Bronchial epithelial cell (primary cell): Measurements from ENCODE around the gene PRMT1. TPM values are rescaled to one million over a fixed set of nuclear protein-coding genes. Genes with fewer than 3 reads are reported as not detected.
A peak's percentile ranks its signal among the peaks of the same experiment; 100 is the strongest.

Experiments used
- DNase-seq: peaks from one replicate; pipeline ENCODE4 v3.0.0-alpha.2; 2010; ENCODE audit warnings: low read depth
- FAIRE-seq: peaks from 2 replicates; lab custom pipeline; 2011; peaks lifted over from hg19 to GRCh38; lab: Jason Lieb, UNC
- H3K27me3 ChIP-seq: 2 replicates; pipeline ENCODE4 v1.5.1; 2011; ENCODE audit warnings: low read length; ENCODE audit not compliant: control insufficient read depth, insufficient read depth
- H3K36me3 ChIP-seq: 2 replicates; pipeline ENCODE4 v1.5.1; 2011; ENCODE audit warnings: low read length; ENCODE audit not compliant: control insufficient read depth, insufficient read depth
- H3K4me3 ChIP-seq: 2 replicates; pipeline ENCODE4 v1.5.1; 2011; ENCODE audit warnings: mild to moderate bottlenecking, low read depth, low read length, control low read depth
- total RNA-seq: library from RNA; depleted of rRNA; stranded (reverse); fragments of >200 nt; gene quantifications from 2 replicates; pipeline ENCODE4 v1.2.1, GENCODE V29; 2014
- TF ChIP-seq, protein P1 (sequence below): IDR thresholded peaks from 2 replicates; pipeline ENCODE4 v1.5.1; 2011; ENCODE audit warnings: mild to moderate bottlenecking, moderate library complexity, low read length, control low read depth, inconsistent platforms; ENCODE audit not compliant: insufficient read depth, severe bottlenecking

Gene PRMT1
- total RNA-seq, 1 donor from 2014 or later, result 543 TPM

DNA sequence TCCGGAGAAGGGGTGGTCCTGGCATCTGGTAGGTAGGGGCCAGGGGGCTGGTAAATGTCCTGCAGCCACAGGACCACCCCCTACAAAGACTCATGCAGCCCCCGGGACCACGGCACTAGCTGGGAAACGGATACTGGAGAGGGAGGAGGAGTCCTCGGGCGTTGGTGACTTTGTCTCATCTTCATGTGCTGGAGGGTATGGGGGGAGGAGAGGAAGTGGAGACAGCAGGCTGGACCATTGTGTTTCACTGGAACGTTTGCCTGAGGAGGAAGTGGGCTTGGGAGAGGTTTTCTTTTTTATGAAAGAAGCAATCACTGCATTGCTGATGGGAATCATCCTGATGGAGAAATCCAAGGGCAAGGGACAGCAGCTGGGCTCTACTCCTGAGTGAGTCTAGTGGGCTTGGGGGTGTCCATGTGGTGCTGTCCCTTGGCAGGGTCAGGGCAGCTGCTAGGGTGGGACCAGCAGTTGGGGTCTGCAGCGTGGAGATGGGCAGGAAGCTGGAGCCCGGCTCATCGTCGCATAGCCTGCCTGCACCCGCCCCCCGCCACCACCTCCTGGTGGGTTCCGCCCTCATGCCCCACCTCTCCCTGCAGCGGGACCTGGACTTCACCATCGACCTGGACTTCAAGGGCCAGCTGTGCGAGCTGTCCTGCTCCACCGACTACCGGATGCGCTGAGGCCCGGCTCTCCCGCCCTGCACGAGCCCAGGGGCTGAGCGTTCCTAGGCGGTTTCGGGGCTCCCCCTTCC, 10.7 kb downstream of the PRMT1 start:
- peaks cover 26% of the 10 kb centered on the region for H3K36me3 ChIP-seq
- H3K27me3 ChIP-seq, result no peaks in the 10 kb centered on the region
- FAIRE-seq (no peak), DNase-seq (no peak)
- no peak overlapping the region for H3K4me3 ChIP-seq
- TF ChIP-seq, protein P1, sequence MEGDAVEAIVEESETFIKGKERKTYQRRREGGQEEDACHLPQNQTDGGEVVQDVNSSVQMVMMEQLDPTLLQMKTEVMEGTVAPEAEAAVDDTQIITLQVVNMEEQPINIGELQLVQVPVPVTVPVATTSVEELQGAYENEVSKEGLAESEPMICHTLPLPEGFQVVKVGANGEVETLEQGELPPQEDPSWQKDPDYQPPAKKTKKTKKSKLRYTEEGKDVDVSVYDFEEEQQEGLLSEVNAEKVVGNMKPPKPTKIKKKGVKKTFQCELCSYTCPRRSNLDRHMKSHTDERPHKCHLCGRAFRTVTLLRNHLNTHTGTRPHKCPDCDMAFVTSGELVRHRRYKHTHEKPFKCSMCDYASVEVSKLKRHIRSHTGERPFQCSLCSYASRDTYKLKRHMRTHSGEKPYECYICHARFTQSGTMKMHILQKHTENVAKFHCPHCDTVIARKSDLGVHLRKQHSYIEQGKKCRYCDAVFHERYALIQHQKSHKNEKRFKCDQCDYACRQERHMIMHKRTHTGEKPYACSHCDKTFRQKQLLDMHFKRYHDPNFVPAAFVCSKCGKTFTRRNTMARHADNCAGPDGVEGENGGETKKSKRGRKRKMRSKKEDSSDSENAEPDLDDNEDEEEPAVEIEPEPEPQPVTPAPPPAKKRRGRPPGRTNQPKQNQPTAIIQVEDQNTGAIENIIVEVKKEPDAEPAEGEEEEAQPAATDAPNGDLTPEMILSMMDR, result no peak

GRCh38 chr19:49688531-49689132, 11.6 kb downstream of the PRMT1 start:
- Histone ChIP-seq H3K36me3 (peaks cover 26% of the 10 kb centered on the region), H3K27me3 (no peaks in the 10 kb centered on the region), H3K4me3 (no peak overlapping the region)
- TF ChIP-seq, protein P1, result no peak
- no peak for FAIRE-seq
- DNase-seq, result no peak

DNA sequence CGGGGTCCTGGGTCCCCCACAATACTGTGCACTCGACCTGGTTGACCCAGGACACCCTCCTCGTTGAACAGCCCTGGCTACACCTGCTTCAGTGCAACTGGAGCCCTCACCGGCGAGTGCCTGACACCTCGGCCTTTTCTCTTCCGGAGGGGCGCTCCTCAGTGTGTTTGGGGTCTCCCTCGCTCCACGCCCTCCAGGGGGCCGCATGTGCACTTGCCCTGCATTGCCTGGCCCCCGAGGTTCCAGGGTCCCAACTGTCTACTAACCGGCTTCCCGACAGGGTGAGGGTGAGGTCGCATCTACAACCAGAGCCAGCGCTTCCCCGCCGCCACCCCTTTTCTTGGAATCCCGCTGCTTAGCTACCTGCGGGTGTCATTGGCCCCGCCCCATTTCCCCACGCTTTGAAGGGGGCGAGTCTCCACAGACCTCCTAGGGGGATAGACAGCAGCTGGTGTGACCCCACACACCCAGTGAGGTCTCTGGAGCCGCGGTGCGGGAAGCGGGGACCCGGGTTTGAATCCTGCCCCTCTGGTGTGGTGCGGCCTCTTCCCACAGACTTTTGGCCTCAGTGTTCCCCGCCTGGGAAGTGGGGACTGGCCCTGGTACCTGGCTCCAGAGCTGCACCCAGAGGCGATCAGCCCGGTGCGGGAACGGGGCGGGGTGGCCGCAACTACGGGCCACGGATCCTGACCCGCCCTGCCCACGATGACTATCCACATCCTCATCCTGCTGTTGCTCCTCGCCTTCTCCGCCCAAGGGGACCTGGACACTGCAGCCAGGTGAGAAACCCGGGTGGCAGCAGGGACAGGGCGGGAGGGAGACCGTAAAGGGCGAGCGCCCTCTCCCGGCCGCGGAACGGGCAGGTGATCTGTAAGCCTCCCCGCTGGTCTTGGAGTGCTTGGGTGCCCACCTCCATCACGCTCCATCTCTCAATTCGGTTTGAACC, 12.3 kb downstream of the PRMT1 start, which contains the start of gene ADM5:
TSS of gene ADM5 (plus strand) at position 462 of the 946 bp plus-strand sequence. CDS start at position 706, 244 bp downstream.
- H3K27me3 ChIP-seq, result no peaks in the 10 kb centered on the region
- peaks cover 20% of the 10 kb centered on the region for H3K36me3 ChIP-seq
- TF ChIP-seq, protein P1, result peak; percentile 90
- H3K4me3 ChIP-seq, result peak within 1 kb of the TSS; percentile 36
- FAIRE-seq (no peak), DNase-seq (peak; percentile 26)

GRCh38 chr19:49690079-49690655, 13.1 kb downstream of the PRMT1 start:
- H3K36me3 ChIP-seq, result peaks cover 13% of the 10 kb centered on the region
- H3K27me3 ChIP-seq, result no peaks in the 10 kb centered on the region
- FAIRE-seq, result no peak
- TF ChIP-seq, protein P1, result no peak
- H3K4me3 ChIP-seq, result peak overlapping the region; percentile 36
- DNase-seq, result no peak

GRCh38 chr19:49690656-49691242, 13.7 kb downstream of the PRMT1 start, which contains the start of gene CPT1C:
Gene CPT1C, plus strand, starts transcription at chr19:49691116. Its CDS starts 1,137 bp downstream, at chr19:49692253.
- Histone ChIP-seq H3K27me3 (no peaks in the 10 kb centered on the region), H3K36me3 (peaks cover 11% of the 10 kb centered on the region), H3K4me3 (peak within 1 kb of the TSS; percentile 36)
- TF ChIP-seq, protein P1, result no peak
- DNase-seq (peak; percentile 60), FAIRE-seq (no peak)
